ENCODE measurements around the gene ST6GALNAC4. TPM values are rescaled to one million over a fixed set of nuclear protein-coding genes. Genes with fewer than 3 reads are reported as not detected.

Gene ST6GALNAC4
- total and polyA plus RNA-seq, 9 of the 15 experiments (the other 6 are each of a cell fraction or from before 2014, with no cell fraction given), result 2.6 to 43.1 (median 15.4) TPM

DNA sequence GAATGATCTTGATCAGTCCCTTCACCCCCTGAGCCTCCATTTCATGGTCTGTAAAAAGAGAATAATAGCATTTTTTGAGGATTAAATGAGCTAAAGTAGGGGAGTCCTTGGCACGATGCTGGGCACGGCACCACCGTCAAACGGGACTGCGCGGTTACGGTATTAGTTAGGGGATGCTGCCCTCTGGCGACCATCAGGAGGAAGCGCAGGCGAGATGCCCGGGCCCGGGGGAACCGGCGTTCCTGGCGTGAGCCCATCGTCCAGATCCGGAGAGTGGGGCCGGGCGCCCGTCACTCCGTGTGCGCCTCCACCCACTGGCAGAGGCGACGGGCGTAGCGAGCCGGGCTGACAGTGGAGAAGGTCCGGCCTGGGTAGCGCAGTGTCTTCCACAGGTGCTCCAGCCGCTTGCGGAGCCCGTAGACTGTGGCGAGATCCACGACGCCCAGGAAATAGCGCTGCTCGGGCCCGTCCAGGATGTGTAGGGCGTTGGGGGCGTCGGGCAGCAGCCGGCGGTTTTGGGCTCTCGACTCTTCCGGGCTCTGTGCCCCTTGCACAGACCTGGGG lies 4.8 kb upstream of the ST6GALNAC4 start (continued):
- TF ChIP-seq, protein P1, sequence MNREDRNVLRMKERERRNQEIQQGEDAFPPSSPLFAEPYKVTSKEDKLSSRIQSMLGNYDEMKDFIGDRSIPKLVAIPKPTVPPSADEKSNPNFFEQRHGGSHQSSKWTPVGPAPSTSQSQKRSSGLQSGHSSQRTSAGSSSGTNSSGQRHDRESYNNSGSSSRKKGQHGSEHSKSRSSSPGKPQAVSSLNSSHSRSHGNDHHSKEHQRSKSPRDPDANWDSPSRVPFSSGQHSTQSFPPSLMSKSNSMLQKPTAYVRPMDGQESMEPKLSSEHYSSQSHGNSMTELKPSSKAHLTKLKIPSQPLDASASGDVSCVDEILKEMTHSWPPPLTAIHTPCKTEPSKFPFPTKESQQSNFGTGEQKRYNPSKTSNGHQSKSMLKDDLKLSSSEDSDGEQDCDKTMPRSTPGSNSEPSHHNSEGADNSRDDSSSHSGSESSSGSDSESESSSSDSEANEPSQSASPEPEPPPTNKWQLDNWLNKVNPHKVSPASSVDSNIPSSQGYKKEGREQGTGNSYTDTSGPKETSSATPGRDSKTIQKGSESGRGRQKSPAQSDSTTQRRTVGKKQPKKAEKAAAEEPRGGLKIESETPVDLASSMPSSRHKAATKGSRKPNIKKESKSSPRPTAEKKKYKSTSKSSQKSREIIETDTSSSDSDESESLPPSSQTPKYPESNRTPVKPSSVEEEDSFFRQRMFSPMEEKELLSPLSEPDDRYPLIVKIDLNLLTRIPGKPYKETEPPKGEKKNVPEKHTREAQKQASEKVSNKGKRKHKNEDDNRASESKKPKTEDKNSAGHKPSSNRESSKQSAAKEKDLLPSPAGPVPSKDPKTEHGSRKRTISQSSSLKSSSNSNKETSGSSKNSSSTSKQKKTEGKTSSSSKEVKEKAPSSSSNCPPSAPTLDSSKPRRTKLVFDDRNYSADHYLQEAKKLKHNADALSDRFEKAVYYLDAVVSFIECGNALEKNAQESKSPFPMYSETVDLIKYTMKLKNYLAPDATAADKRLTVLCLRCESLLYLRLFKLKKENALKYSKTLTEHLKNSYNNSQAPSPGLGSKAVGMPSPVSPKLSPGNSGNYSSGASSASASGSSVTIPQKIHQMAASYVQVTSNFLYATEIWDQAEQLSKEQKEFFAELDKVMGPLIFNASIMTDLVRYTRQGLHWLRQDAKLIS (CRISPR knock-in tag; IDR thresholded peaks at IDR 0.05), result 0 out of 2 replicates have a peak, but pooled peaks have one; percentile 20
- no peak for TF ChIP-seq EP400 (IDR thresholded peaks at IDR 0.05)
- peak; percentile 80 for TF ChIP-seq ARID2 (IDR thresholded peaks at IDR 0.05)
- TF ChIP-seq ASH1L (IDR thresholded peaks at IDR 0.05; ENCODE audit: borderline replicate concordance, low read depth, partially characterized antibody), result no peak
- TF ChIP-seq NR2C1 (IDR thresholded peaks at IDR 0.05), result no peak
- TF ChIP-seq NR2C1 (tag; IDR thresholded peaks at IDR 0.05), result no peak
- peak; percentile 50; the same call in 1 of the 2 replicates for TF ChIP-seq CTBP1 (IDR thresholded peaks at IDR 0.05; ENCODE audit: borderline replicate concordance)
- TF ChIP-seq, protein P2, sequence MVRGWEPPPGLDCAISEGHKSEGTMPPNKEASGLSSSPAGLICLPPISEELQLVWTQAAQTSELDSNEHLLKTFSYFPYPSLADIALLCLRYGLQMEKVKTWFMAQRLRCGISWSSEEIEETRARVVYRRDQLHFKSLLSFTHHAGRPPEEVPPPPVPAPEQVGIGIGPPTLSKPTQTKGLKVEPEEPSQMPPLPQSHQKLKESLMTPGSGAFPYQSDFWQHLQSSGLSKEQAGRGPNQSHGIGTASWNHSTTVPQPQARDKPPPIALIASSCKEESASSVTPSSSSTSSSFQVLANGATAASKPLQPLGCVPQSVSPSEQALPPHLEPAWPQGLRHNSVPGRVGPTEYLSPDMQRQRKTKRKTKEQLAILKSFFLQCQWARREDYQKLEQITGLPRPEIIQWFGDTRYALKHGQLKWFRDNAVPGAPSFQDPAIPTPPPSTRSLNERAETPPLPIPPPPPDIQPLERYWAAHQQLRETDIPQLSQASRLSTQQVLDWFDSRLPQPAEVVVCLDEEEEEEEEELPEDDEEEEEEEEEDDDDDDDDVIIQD (CRISPR knock-in tag; IDR thresholded peaks at IDR 0.05), result no peak
- TF ChIP-seq BCOR (IDR thresholded peaks at IDR 0.05), result peak; percentile 14; the same call in 1 of the 2 replicates
- TF ChIP-seq TEAD1 (CRISPR knock-in tag; IDR thresholded peaks at IDR 0.05), result peak in 1 of 2 experiments; percentile 70; a peak in 1 of 4 replicates
- TF ChIP-seq, protein P3, sequence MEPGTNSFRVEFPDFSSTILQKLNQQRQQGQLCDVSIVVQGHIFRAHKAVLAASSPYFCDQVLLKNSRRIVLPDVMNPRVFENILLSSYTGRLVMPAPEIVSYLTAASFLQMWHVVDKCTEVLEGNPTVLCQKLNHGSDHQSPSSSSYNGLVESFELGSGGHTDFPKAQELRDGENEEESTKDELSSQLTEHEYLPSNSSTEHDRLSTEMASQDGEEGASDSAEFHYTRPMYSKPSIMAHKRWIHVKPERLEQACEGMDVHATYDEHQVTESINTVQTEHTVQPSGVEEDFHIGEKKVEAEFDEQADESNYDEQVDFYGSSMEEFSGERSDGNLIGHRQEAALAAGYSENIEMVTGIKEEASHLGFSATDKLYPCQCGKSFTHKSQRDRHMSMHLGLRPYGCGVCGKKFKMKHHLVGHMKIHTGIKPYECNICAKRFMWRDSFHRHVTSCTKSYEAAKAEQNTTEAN (CRISPR knock-in tag; IDR thresholded peaks at IDR 0.05), result peak; percentile 56; the same call in 1 of the 2 replicates
- TF ChIP-seq, protein P4, sequence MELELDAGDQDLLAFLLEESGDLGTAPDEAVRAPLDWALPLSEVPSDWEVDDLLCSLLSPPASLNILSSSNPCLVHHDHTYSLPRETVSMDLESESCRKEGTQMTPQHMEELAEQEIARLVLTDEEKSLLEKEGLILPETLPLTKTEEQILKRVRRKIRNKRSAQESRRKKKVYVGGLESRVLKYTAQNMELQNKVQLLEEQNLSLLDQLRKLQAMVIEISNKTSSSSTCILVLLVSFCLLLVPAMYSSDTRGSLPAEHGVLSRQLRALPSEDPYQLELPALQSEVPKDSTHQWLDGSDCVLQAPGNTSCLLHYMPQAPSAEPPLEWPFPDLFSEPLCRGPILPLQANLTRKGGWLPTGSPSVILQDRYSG (tag; conservative IDR thresholded peaks at IDR 0.05; ENCODE audit: low read depth), result no peak
- TF ChIP-seq CAMTA2 (CRISPR knock-in tag; conservative IDR thresholded peaks at IDR 0.05), result no peak
- TF ChIP-seq ZNF75A (CRISPR knock-in tag; IDR thresholded peaks at IDR 0.05), result no peak
- peak; percentile 39; the same call in 1 of the 2 replicates for TF ChIP-seq MYC (IDR thresholded peaks at IDR 0.05; ENCODE audit: low read depth, low read length)
- no peak for TF ChIP-seq MYC (CRISPR knock-in tag; IDR thresholded peaks at IDR 0.05; ENCODE audit: borderline replicate concordance, low read depth)
- TF ChIP-seq GTF2F1 (IDR thresholded peaks at IDR 0.05; ENCODE audit: low read depth, low read length), result no peak
- no peak for TF ChIP-seq JUN (IDR thresholded peaks at IDR 0.05; ENCODE audit: borderline replicate concordance, low read depth, low read length)
- TF ChIP-seq JUN (CRISPR knock-in tag; IDR thresholded peaks at IDR 0.05; ENCODE audit: borderline replicate concordance), result 0 out of 2 replicates have a peak, but pooled peaks have one; percentile 24
- TF ChIP-seq, protein P5, sequence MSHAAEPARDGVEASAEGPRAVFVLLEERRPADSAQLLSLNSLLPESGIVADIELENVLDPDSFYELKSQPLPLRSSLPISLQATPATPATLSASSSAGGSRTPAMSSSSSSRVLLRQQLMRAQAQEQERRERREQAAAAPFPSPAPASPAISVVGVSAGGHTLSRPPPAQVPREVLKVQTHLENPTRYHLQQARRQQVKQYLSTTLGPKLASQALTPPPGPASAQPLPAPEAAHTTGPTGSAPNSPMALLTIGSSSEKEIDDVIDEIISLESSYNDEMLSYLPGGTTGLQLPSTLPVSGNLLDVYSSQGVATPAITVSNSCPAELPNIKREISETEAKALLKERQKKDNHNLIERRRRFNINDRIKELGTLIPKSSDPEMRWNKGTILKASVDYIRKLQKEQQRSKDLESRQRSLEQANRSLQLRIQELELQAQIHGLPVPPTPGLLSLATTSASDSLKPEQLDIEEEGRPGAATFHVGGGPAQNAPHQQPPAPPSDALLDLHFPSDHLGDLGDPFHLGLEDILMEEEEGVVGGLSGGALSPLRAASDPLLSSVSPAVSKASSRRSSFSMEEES (CRISPR knock-in tag; IDR thresholded peaks at IDR 0.05), result no peak
